ENCODE results near the gene F2R.

Gene F2R

GRCh38 chr5:76688836-76689235, 27.1 kb upstream of the F2R start:
- TF ChIP-seq CTCF (IDR thresholded peaks at IDR 0.05; ENCODE audit: low read depth, low read length), result no peak
- Histone ChIP-seq H3K9me3 (ENCODE audit: severe bottlenecking) (no peaks in the 10 kb centered on the region), H3K4me3 (ENCODE audit: low read depth, low read length) (no peak overlapping the region), H3K27me3 (ENCODE audit: insufficient read depth, low read depth, severe bottlenecking) (no peaks in the 10 kb centered on the region), H3K36me3 (peaks cover 4% of the 10 kb centered on the region), H3K27ac (no peak overlapping the region)
- no peak for DNase-seq

- Histone ChIP-seq H3K27ac (no peak overlapping the region), H3K27me3 (ENCODE audit: insufficient read depth, low read depth, severe bottlenecking) (no peaks in the 10 kb centered on the region), H3K9me3 (ENCODE audit: severe bottlenecking) (no peaks in the 10 kb centered on the region), H3K36me3 (peaks cover 6% of the 10 kb centered on the region), H3K4me3 (ENCODE audit: low read depth, low read length) (no peak overlapping the region)
- no peak for DNase-seq
- TF ChIP-seq CTCF (IDR thresholded peaks at IDR 0.05; ENCODE audit: low read depth, low read length), result no peak
These were observed 26.4 kb upstream of the F2R start for GRCh38 chr5:76689321-76690036.

- no peak for TF ChIP-seq CTCF (IDR thresholded peaks at IDR 0.05; ENCODE audit: low read depth, low read length)
- H3K27me3 ChIP-seq (ENCODE audit: insufficient read depth, low read depth, severe bottlenecking), result no peaks in the 10 kb centered on the region
- H3K36me3 ChIP-seq, result peaks cover 8% of the 10 kb centered on the region
- no peaks in the 10 kb centered on the region for H3K9me3 ChIP-seq (ENCODE audit: severe bottlenecking)
- H3K4me3 ChIP-seq (ENCODE audit: low read depth, low read length), result no peak overlapping the region
- no peak for DNase-seq
- H3K27ac ChIP-seq, result no peak overlapping the region
These were observed 25.8 kb upstream of the F2R start for GRCh38 chr5:76690037-76690679.

- no peak for TF ChIP-seq CTCF (IDR thresholded peaks at IDR 0.05; ENCODE audit: low read depth, low read length)
- Histone ChIP-seq H3K9me3 (ENCODE audit: severe bottlenecking) (no peaks in the 10 kb centered on the region), H3K36me3 (peaks cover 8% of the 10 kb centered on the region), H3K4me3 (ENCODE audit: low read depth, low read length) (no peak overlapping the region), H3K27me3 (ENCODE audit: insufficient read depth, low read depth, severe bottlenecking) (no peaks in the 10 kb centered on the region), H3K27ac (no peak overlapping the region)
- DNase-seq, result no peak
These were observed 25.0 kb upstream of the F2R start for GRCh38 chr5:76690704-76691466.

- peak overlapping the region; percentile 50 for H3K27ac ChIP-seq
- DNase-seq, result peak; percentile 12
- H3K9me3 ChIP-seq (ENCODE audit: severe bottlenecking), result no peaks in the 10 kb centered on the region
- H3K36me3 ChIP-seq, result peaks cover 11% of the 10 kb centered on the region
- no peak overlapping the region for H3K4me3 ChIP-seq (ENCODE audit: low read depth, low read length)
- TF ChIP-seq CTCF (IDR thresholded peaks at IDR 0.05; ENCODE audit: low read depth, low read length), result no peak
- no peaks in the 10 kb centered on the region for H3K27me3 ChIP-seq (ENCODE audit: insufficient read depth, low read depth, severe bottlenecking)
These were observed 24.3 kb upstream of the F2R start for GRCh38 chr5:76691467-76692273.
